Measurements from ENCODE around the gene PDE1C.

Gene PDE1C

GRCh38 chr7:31758755-31759154 is 311.5 kb downstream of the PDE1C start:
- DNase-seq: no peak

- no peak for DNase-seq
Observed at GRCh38 chr7:31751726-31752125, 318.5 kb downstream of the PDE1C start.

GRCh38 chr7:31748084-31748483 is 322.1 kb downstream of the PDE1C start:
- DNase-seq: no peak

- peak; percentile 18 for DNase-seq
Observed at GRCh38 chr7:31747553-31747952, 322.7 kb downstream of the PDE1C start.

GRCh38 chr7:31744294-31744874 is 325.8 kb downstream of the PDE1C start:
- DNase-seq: peak; percentile 45

- no peak for DNase-seq
Observed at GRCh38 chr7:31741852-31742251, 328.4 kb downstream of the PDE1C start.

GRCh38 chr7:31735991-31736982 is 333.9 kb downstream of the PDE1C start:
- DNase-seq: peak; percentile 35

GRCh38 chr7:31734456-31734855 is 335.8 kb downstream of the PDE1C start:
- DNase-seq: peak; percentile 8

GRCh38 chr7:31729195-31729804 is 340.9 kb downstream of the PDE1C start:
- DNase-seq: no peak

- DNase-seq: no peak
Observed at GRCh38 chr7:31724696-31725095, 345.5 kb downstream of the PDE1C start.

GRCh38 chr7:31720366-31720765 is 349.8 kb downstream of the PDE1C start:
- no peak for DNase-seq

- no peak for DNase-seq
Observed at GRCh38 chr7:31716355-31716754, 353.9 kb downstream of the PDE1C start.

GRCh38 chr7:31710171-31710570 is 360.0 kb downstream of the PDE1C start:
- no peak for DNase-seq

- DNase-seq: no peak
Observed at GRCh38 chr7:31707089-31707488, 363.1 kb downstream of the PDE1C start.

- DNase-seq: no peak
Observed at GRCh38 chr7:31705377-31705776, 364.8 kb downstream of the PDE1C start.

- DNase-seq: no peak
Observed at GRCh38 chr7:31702354-31702753, 367.9 kb downstream of the PDE1C start.

Data from T1000 (cell line).